Endothelial cell (in vitro differentiated cells): ENCODE results near the gene ALKBH4. TPM values are rescaled to one million over a fixed set of nuclear protein-coding genes. Genes with fewer than 3 reads are reported as not detected.
A peak's percentile ranks its signal among the peaks of the same experiment; 100 is the strongest.
"Not testable (repeated sequence)": the region's sequence is repeated elsewhere in the genome, so short reads cannot be mapped to it uniquely, and the experiment has no call there.

Experiments used
- DNase-seq: peaks from one replicate; pipeline ENCODE4 v3.0.0; 2021; ENCODE audit warnings: low spot score
- H3K27ac Mint-ChIP-seq: one replicate; pipeline ENCODE4 v1.8.0; 2021; ENCODE audit warnings: mixed read lengths, inconsistent platforms; ENCODE audit not compliant: unreplicated experiment
- H3K27me3 Mint-ChIP-seq: one replicate; pipeline ENCODE4 v1.8.0; 2021; ENCODE audit warnings: mild to moderate bottlenecking, moderate library complexity, mixed read lengths, inconsistent platforms; ENCODE audit not compliant: unreplicated experiment
- H3K36me3 Mint-ChIP-seq: one replicate; pipeline ENCODE4 v1.8.0; 2021; ENCODE audit warnings: mild to moderate bottlenecking, low read depth, mixed read lengths, inconsistent platforms; ENCODE audit not compliant: unreplicated experiment
- H3K4me1 Mint-ChIP-seq: one replicate; pipeline ENCODE4 v1.8.0; 2021; ENCODE audit warnings: mild to moderate bottlenecking, mixed read lengths, inconsistent platforms; ENCODE audit not compliant: unreplicated experiment
- H3K4me3 Mint-ChIP-seq: one replicate; pipeline ENCODE4 v1.8.0; 2021; ENCODE audit warnings: mild to moderate bottlenecking, mixed read lengths, inconsistent platforms; ENCODE audit not compliant: unreplicated experiment
- H3K9me3 Mint-ChIP-seq: one replicate; pipeline ENCODE4 v1.8.0; 2021; ENCODE audit warnings: mixed read lengths, inconsistent platforms; ENCODE audit not compliant: unreplicated experiment
- long read RNA-seq: library from polyadenylated mRNA; unstranded; transcript quantifications from one replicate; pipeline ENCODE4 v2.0.0, GENCODE V29; 2020; ENCODE audit not compliant: unreplicated experiment
- total RNA-seq: library from RNA; stranded (reverse); fragmentation: NEBNext Ultra II Directional; extraction: Animal tissue kit (Norgen Biotek cat#: 25700); gene quantifications from one replicate; pipeline ENCODE4 v1.2.1, GENCODE V29; 2021; ENCODE audit not compliant: unreplicated experiment
- TF ChIP-seq, protein P1 (sequence below): fragments of 200-600 bp; sonication (generic); IDR thresholded peaks from one replicate; pipeline ENCODE4 v1.5.0; 2021; ENCODE audit warnings: antibody characterized with exemption; ENCODE audit not compliant: unreplicated experiment

ALKBH4 gene, protein sequence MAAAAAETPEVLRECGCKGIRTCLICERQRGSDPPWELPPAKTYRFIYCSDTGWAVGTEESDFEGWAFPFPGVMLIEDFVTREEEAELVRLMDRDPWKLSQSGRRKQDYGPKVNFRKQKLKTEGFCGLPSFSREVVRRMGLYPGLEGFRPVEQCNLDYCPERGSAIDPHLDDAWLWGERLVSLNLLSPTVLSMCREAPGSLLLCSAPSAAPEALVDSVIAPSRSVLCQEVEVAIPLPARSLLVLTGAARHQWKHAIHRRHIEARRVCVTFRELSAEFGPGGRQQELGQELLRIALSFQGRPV
- 11.5 TPM for total RNA-seq
- long read RNA-seq, transcript ALKBH4-201 (3 exons, 2,105 nt) = major isoform, 18 of 19 reads
- long read RNA-seq, partial matches to known transcripts = 0 of 19 reads
- long read RNA-seq, other reads (novel, unspliced or antisense) = 0 of 19 reads

DNA sequence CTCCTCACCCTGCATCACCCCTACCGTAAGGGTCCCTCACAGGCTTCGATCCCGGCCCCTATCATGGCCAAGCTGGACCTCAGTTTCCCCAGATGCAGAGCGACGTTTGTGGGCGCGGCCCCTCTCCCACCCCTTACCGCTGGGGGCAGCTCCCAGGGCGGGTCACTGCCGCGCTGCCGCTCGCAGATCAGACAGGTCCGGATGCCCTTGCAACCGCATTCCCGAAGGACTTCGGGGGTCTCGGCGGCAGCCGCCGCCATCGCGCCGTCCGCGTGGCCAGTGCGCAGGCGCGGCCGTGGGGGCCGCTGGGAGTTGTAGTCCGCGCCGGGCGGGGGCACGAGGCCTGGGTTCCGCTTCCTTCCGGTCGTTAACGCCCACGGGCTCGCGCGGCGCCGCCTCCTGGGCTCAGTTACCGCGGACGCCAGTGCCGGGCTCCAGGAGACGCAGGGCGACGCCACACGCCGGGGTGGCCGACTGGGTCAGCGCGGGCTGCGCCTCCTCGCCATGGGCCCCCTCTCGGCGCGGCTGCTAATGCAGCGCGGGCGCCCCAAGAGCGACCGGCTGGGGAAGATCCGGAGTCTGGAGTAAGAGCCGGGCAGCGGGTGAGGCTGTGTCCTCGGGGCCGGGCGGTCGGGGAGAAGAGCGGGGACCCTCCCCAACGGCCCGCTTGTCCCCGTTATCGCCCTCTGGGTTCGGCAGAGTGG, at the start of gene ALKBH4, which contains the start of gene LRWD1:
ALKBH4 (minus strand) TSS at position 287 of the 704 bp plus-strand sequence; CDS start at position 260, 27 bp downstream.
LRWD1 (plus strand) TSS at position 408 of the 704 bp plus-strand sequence; CDS start at position 505, 97 bp downstream.
- peak within 1 kb of the TSS; percentile 98 for H3K4me3 Mint-ChIP-seq

DNA sequence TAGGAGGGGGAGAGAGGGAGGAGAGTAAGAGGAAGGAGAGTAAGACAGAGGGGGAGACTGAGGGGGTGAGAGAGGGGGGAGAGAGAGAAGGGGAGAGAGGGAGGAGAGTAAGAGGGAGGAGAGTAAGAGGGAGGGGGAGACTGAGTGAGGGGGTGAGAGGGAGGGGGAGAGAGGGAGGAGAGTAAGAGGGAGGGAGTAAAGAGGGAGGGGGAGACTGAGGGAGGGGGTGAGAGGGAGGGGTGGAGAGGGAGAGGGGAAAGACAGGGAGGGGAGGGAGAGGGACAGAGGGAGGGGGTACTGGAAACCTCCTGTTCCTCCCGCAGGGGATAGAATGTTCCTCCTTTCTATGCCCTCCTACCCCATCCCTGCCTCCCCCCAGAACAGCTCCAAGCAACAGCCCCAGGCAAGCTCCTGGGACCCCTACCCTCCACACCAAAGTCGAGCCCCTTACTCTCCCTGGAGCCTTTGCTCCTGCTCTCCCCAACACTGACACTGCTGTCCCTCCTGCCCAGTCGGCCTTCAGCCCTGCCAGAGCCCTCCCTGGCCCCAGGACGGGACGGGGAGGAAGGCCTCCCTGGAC, 48.1 kb upstream of the ALKBH4 start:
- not testable (repeated sequence) for H3K4me3 Mint-ChIP-seq, H3K27me3 Mint-ChIP-seq, H3K9me3 Mint-ChIP-seq, H3K36me3 Mint-ChIP-seq, H3K4me1 Mint-ChIP-seq, H3K27ac Mint-ChIP-seq
- DNase-seq = peak; percentile 18

More for the DNA sequence above, at the start of gene ALKBH4, which contains the start of gene LRWD1:
- TF ChIP-seq, protein P1, sequence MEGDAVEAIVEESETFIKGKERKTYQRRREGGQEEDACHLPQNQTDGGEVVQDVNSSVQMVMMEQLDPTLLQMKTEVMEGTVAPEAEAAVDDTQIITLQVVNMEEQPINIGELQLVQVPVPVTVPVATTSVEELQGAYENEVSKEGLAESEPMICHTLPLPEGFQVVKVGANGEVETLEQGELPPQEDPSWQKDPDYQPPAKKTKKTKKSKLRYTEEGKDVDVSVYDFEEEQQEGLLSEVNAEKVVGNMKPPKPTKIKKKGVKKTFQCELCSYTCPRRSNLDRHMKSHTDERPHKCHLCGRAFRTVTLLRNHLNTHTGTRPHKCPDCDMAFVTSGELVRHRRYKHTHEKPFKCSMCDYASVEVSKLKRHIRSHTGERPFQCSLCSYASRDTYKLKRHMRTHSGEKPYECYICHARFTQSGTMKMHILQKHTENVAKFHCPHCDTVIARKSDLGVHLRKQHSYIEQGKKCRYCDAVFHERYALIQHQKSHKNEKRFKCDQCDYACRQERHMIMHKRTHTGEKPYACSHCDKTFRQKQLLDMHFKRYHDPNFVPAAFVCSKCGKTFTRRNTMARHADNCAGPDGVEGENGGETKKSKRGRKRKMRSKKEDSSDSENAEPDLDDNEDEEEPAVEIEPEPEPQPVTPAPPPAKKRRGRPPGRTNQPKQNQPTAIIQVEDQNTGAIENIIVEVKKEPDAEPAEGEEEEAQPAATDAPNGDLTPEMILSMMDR = peak; percentile 19
- Mint-ChIP-seq H3K27ac (peak within 1 kb of the TSS; percentile 36), H3K9me3 (no peaks in the 10 kb centered on the region), H3K4me1 (peaks cover 14% of the 10 kb centered on the region), H3K36me3 (peaks cover 15% of the 10 kb centered on the region), H3K27me3 (peaks cover 12% of the 10 kb centered on the region)
- DNase-seq = peak; percentile 93

DNA sequence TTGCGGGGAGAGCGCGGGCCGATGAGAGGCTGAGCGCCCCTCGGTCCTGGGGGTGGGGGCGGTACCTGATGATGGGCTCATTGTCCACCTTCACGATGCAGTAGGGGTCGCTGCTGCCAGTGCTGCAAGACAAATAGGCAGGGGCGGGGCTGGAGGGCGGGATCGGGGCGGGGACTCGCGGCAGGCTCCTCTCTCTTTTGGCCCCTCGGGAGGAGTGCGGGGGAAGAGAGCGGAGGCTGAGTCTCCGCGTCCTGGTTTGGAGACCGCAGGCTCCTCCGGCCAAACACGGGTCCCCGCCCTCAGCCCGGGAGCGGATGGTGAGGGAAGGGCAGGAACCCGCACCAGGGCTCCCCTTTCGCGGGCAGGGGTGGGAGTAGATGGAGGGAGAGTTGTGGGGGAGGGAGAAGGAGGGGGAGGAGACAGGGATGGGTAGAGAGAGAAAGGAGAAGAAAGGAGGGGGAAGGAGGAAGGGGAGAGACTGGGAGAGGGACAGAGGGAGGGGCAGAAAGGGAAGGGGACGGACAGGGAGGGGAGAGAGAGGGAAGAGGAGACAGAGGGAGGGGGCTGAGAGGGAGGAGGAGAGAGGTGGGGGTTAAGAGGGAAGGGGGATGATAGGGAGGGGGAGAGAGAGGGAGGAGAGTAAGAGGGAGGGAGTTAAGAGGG, 47.3 kb upstream of the ALKBH4 start:
- not testable (repeated sequence) for DNase-seq, H3K4me3 Mint-ChIP-seq, H3K9me3 Mint-ChIP-seq, H3K27ac Mint-ChIP-seq, H3K27me3 Mint-ChIP-seq, H3K4me1 Mint-ChIP-seq, H3K36me3 Mint-ChIP-seq

DNA sequence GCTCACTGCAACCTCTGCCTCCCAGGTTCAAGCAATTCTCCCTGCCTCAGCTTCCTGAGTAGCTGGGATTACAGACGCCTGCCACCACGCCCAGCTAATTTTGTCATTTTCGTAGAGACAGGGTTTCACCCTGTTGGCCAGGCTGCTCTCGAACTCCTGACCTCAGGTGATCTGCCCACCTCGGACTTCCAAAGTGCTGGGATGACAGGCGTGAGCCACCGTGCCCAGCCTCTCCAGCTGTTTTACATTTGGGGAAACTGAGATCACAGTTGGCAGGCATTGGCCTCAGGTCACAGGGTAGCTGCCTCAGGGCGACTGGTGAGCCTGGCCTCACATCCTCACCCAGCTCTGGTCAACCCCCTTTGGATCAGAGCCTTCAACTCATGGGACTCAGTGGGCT, 45.9 kb upstream of the ALKBH4 start:
- H3K4me1 Mint-ChIP-seq, H3K4me3 Mint-ChIP-seq, H3K27me3 Mint-ChIP-seq, H3K9me3 Mint-ChIP-seq, H3K36me3 Mint-ChIP-seq, DNase-seq, H3K27ac Mint-ChIP-seq: not testable (repeated sequence)

DNA sequence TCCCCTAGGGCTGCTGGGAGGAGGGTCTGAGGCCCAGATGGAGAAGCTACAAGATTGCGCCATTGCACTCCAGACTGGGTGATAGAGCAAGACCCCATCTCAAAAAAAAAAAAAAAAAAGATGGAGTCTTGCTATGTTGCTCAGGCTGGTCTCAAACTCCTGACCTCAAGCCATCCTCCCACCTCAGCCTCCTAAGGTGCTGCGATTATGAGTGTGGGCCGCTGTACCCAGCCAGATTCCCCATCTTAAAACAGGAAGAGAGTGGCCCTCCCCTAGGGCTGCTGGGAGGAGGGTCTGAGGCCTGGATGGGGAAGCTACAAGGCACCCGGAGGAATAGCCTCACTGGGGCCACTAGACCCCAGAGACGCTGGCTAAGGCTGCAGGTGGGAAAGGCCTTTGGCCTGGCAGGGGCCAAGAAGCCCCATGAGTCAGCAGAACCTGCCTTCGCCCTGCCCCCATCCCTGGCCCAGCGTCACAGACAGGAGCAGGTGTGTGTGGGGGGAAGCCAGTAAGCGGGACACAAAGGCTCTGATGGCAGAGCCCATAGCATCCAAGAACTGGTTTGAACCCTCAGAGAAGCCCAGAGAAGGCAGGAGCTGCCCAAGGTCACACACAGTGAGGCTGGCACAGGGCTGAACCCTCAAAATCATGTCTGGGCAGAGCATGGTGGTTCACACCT, 42.9 kb upstream of the ALKBH4 start:
- H3K36me3 Mint-ChIP-seq, H3K4me1 Mint-ChIP-seq, H3K9me3 Mint-ChIP-seq, H3K4me3 Mint-ChIP-seq, H3K27ac Mint-ChIP-seq, H3K27me3 Mint-ChIP-seq, DNase-seq: not testable (repeated sequence)

DNA sequence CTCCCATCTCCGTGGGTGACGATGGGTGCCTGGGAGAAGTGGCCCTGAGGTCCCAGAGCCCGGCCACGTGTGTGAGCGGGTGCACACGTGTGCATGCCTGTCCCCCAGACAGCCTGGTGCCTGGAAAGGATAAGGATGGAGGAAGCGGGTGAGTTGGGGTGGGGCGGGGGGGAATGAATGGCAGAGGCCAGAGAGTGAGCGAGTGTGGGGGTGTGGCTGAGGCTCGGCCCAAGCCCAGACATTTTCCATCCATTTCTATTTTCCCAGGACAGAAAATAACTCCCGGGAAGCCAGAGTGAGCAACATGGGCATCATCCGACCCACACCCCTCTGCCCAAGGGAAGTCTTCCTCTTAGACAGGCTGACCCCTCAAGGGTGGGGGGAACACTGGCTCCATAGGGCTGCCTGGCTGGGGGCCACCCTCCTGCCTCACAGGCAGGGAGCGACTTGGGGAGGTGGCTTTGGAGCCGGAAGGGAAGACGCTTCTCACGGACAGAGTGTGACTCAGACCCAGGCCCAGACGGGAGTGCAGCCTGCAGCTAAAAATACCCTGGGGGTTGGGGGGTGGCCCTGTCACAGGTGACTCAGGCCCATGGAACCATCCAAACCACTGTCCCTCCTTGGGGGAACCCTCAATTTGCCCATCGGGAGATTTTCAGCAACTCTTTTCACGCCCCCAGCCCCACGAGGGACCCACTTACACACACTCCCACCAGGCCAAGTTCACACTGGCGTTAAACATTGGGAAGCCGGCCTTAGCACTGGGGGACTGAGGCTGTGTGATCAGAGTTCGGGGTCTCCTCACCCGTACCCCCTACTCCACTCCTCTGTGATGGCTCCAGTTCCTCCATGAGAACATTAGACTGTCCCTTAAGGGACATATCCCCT, 40.9 kb upstream of the ALKBH4 start:
- not testable (repeated sequence) for H3K4me3 Mint-ChIP-seq, H3K4me1 Mint-ChIP-seq, H3K36me3 Mint-ChIP-seq, H3K27me3 Mint-ChIP-seq, H3K27ac Mint-ChIP-seq, DNase-seq, H3K9me3 Mint-ChIP-seq

DNA sequence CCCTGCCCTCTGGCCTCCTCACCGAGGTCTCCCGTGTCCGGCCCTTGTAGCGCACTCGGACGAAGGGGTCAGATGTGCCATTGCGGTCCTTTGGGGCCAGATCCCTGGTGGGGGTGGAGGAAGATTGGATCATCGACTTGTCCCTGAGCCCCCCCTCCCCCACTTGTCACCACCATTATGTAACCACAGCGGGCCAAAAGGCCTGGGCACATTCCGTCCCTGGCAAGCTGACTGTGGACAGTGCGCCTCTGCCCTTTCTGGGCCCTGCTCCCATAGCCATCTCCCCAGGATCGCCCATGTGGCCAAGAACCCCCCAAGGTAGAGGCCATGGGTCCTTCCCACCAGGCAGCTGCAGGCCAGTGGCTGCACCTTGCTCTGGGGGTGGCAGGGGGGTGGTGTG, 38.5 kb upstream of the ALKBH4 start:
- H3K27me3 Mint-ChIP-seq, H3K4me1 Mint-ChIP-seq, DNase-seq, H3K36me3 Mint-ChIP-seq, H3K27ac Mint-ChIP-seq, H3K4me3 Mint-ChIP-seq, H3K9me3 Mint-ChIP-seq: not testable (repeated sequence)

DNA sequence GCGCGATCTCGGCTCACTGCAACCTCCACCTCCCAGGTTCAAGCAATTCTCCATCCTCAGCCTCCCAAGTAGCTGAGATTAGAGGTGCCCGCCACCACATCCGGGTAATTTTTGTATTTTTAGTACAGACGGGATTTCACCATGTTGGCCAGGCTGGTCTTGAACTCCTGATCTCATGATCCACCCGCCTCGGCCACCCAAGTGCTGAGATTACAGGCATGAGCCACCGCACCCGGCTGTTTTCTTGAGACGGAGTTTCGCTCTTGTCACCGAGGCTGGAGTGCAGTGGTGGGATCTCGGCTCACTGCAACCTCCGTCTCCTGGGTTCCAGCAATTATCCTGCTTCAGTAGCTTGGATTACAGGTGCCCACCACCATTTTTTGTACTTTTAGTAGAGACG, 33.7 kb upstream of the ALKBH4 start:
- H3K36me3 Mint-ChIP-seq, H3K4me1 Mint-ChIP-seq, DNase-seq, H3K27ac Mint-ChIP-seq, H3K4me3 Mint-ChIP-seq, H3K27me3 Mint-ChIP-seq, H3K9me3 Mint-ChIP-seq: not testable (repeated sequence)

DNA sequence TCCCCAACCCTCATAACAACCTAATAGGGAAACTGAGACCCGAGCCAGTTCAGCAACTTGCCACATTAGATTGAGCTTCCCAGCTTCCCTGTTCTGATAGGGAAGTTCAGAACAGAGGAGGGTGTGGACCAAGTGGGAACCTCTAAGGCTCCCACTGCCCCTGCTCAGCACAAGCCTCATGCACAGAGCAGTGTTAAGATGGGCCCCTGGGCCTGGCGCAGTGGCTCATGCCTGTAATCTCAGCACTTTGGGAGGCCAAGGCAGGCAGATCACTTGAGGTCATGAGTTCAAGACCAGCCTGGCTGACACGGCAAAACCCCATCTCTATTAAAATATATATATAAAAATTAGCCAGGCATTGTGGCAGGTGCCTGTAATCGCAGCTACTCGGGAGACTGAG, 32.6 kb upstream of the ALKBH4 start:
- H3K9me3 Mint-ChIP-seq, DNase-seq, H3K4me1 Mint-ChIP-seq: not testable (repeated sequence)

More for the DNA sequence above, 32.6 kb upstream of the ALKBH4 start:
- H3K4me3 Mint-ChIP-seq, H3K27me3 Mint-ChIP-seq, H3K36me3 Mint-ChIP-seq, H3K27ac Mint-ChIP-seq: not testable (repeated sequence)
